Measurements from ENCODE around the gene LHX1. TPM values are rescaled to one million over a fixed set of nuclear protein-coding genes. Genes with fewer than 3 reads are reported as not detected.

Gene LHX1
- total RNA-seq, 2 experiments from 2014 or later, result 0.66 TPM; not detected in 1

GRCh38 chr17:36911001-36911400, 26.3 kb upstream of the LHX1 start:
- CTCF ChIA-PET, result no interaction called here
- H3K9me3 Mint-ChIP-seq (ENCODE audit: low read depth), result no peaks in the 10 kb centered on the region
- peaks cover 28% of the 10 kb centered on the region for H3K27me3 Mint-ChIP-seq
- no peak for DNase-seq
- peaks cover 2% of the 10 kb centered on the region for H3K4me1 Mint-ChIP-seq
- H3K36me3 Mint-ChIP-seq, result no peaks in the 10 kb centered on the region
- no peak overlapping the region for H3K4me3 Mint-ChIP-seq
- ATAC-seq, result no peak
- no peak overlapping the region for H3K27ac Mint-ChIP-seq

- H3K36me3 Mint-ChIP-seq, result no peaks in the 10 kb centered on the region
- H3K9me3 Mint-ChIP-seq (ENCODE audit: low read depth), result no peaks in the 10 kb centered on the region
- no peak for DNase-seq
- no peak for ATAC-seq
- H3K27me3 Mint-ChIP-seq, result peaks cover 18% of the 10 kb centered on the region
- H3K27ac Mint-ChIP-seq, result no peak overlapping the region
- H3K4me1 Mint-ChIP-seq, result peaks cover 2% of the 10 kb centered on the region
- no peak overlapping the region for H3K4me3 Mint-ChIP-seq
- CTCF ChIA-PET, result no interaction called here
Measured at GRCh38 chr17:36913132-36913531, 24.1 kb upstream of the LHX1 start.

- ATAC-seq, result no peak
- Mint-ChIP-seq H3K4me3 (no peak overlapping the region), H3K9me3 (ENCODE audit: low read depth) (no peaks in the 10 kb centered on the region), H3K4me1 (peaks cover 11% of the 10 kb centered on the region), H3K27me3 (peaks cover 27% of the 10 kb centered on the region), H3K27ac (no peak overlapping the region), H3K36me3 (no peaks in the 10 kb centered on the region)
- no peak for DNase-seq
- CTCF ChIA-PET, result interaction anchor here (0.8 kb wide), 1 partner anchor 26 kb away, joined by 3 read pairs; no protein-coding TSS in a partner anchor
Measured at GRCh38 chr17:36918211-36918691, 19.0 kb upstream of the LHX1 start.

GRCh38 chr17:36919407-36919968, 17.8 kb upstream of the LHX1 start:
- H3K4me1 Mint-ChIP-seq, result peaks cover 11% of the 10 kb centered on the region
- CTCF ChIA-PET, result no interaction called here
- H3K27ac Mint-ChIP-seq, result no peak overlapping the region
- no peak overlapping the region for H3K4me3 Mint-ChIP-seq
- no peak for DNase-seq
- ATAC-seq, result no peak
- peaks cover 27% of the 10 kb centered on the region for H3K27me3 Mint-ChIP-seq
- no peaks in the 10 kb centered on the region for H3K9me3 Mint-ChIP-seq (ENCODE audit: low read depth)
- H3K36me3 Mint-ChIP-seq, result no peaks in the 10 kb centered on the region

GRCh38 chr17:36920032-36921005, 17.0 kb upstream of the LHX1 start:
- no peak overlapping the region for H3K27ac Mint-ChIP-seq
- no peak for ATAC-seq

GRCh38 chr17:36921095-36921851, 16.0 kb upstream of the LHX1 start:
- Mint-ChIP-seq H3K4me1 (peaks cover 9% of the 10 kb centered on the region), H3K27me3 (peaks cover 40% of the 10 kb centered on the region), H3K4me3 (no peak overlapping the region), H3K27ac (no peak overlapping the region), H3K36me3 (no peaks in the 10 kb centered on the region), H3K9me3 (ENCODE audit: low read depth) (no peaks in the 10 kb centered on the region)
- ATAC-seq (peak; percentile 72), DNase-seq (peak; percentile 65)
- CTCF ChIA-PET, result no interaction called here

More at GRCh38 chr17:36920032-36921005, 17.0 kb upstream of the LHX1 start:
- Mint-ChIP-seq H3K9me3 (ENCODE audit: low read depth) (no peaks in the 10 kb centered on the region), H3K4me3 (no peak overlapping the region), H3K4me1 (peaks cover 11% of the 10 kb centered on the region), H3K36me3 (no peaks in the 10 kb centered on the region), H3K27me3 (peaks cover 33% of the 10 kb centered on the region)
- no peak for DNase-seq
- CTCF ChIA-PET, result no interaction called here

GRCh38 chr17:36922175-36922574, 15.1 kb upstream of the LHX1 start:
- H3K4me1 Mint-ChIP-seq, result peaks cover 9% of the 10 kb centered on the region
- ATAC-seq (no peak), DNase-seq (no peak)
- no peak overlapping the region for H3K27ac Mint-ChIP-seq
- no peak overlapping the region for H3K4me3 Mint-ChIP-seq
- CTCF ChIA-PET, result interaction anchor here (0.9 kb wide), 1 partner anchor 126 kb away, joined by 3 read pairs; no protein-coding TSS in a partner anchor
- H3K27me3 Mint-ChIP-seq, result peaks cover 46% of the 10 kb centered on the region
- no peaks in the 10 kb centered on the region for H3K9me3 Mint-ChIP-seq (ENCODE audit: low read depth)
- H3K36me3 Mint-ChIP-seq, result no peaks in the 10 kb centered on the region

GRCh38 chr17:36923814-36924221, 13.5 kb upstream of the LHX1 start:
- CTCF ChIA-PET, result interaction anchor here (0.7 kb wide), 1 partner anchor 616 kb away, joined by 3 read pairs; no protein-coding TSS in a partner anchor
- ATAC-seq (no peak), DNase-seq (no peak)
- H3K4me3 Mint-ChIP-seq, result no peak overlapping the region
- peaks cover 56% of the 10 kb centered on the region for H3K27me3 Mint-ChIP-seq
- H3K9me3 Mint-ChIP-seq (ENCODE audit: low read depth), result no peaks in the 10 kb centered on the region
- H3K36me3 Mint-ChIP-seq, result no peaks in the 10 kb centered on the region
- no peak overlapping the region for H3K27ac Mint-ChIP-seq
- H3K4me1 Mint-ChIP-seq, result peaks cover 15% of the 10 kb centered on the region

- Mint-ChIP-seq H3K27ac (no peak overlapping the region), H3K27me3 (peaks cover 63% of the 10 kb centered on the region), H3K4me3 (no peak overlapping the region), H3K4me1 (peaks cover 11% of the 10 kb centered on the region), H3K9me3 (ENCODE audit: low read depth) (no peaks in the 10 kb centered on the region), H3K36me3 (no peaks in the 10 kb centered on the region)
- DNase-seq (no peak), ATAC-seq (no peak)
- CTCF ChIA-PET, result interaction anchor here (0.7 kb wide), 1 partner anchor 96 kb away, joined by 4 read pairs; no protein-coding TSS in a partner anchor
Measured at GRCh38 chr17:36926226-36926625, 11.0 kb upstream of the LHX1 start.

GRCh38 chr17:36926701-36927100, 10.6 kb upstream of the LHX1 start:
- no peaks in the 10 kb centered on the region for H3K36me3 Mint-ChIP-seq
- CTCF ChIA-PET, result interaction anchor here (0.7 kb wide), 1 partner anchor 96 kb away, joined by 4 read pairs; no protein-coding TSS in a partner anchor
- H3K9me3 Mint-ChIP-seq (ENCODE audit: low read depth), result no peaks in the 10 kb centered on the region
- no peak for DNase-seq
- H3K27me3 Mint-ChIP-seq, result peaks cover 63% of the 10 kb centered on the region
- no peak overlapping the region for H3K4me3 Mint-ChIP-seq
- H3K27ac Mint-ChIP-seq, result no peak overlapping the region
- ATAC-seq, result no peak
- peaks cover 7% of the 10 kb centered on the region for H3K4me1 Mint-ChIP-seq

- Mint-ChIP-seq H3K27me3 (peaks cover 82% of the 10 kb centered on the region), H3K9me3 (ENCODE audit: low read depth) (no peaks in the 10 kb centered on the region), H3K4me1 (peaks cover 20% of the 10 kb centered on the region), H3K4me3 (no peak overlapping the region), H3K36me3 (peaks cover 2% of the 10 kb centered on the region), H3K27ac (no peak overlapping the region)
- CTCF ChIA-PET, result no interaction called here
- ATAC-seq, result no peak
- no peak for DNase-seq
Measured at GRCh38 chr17:36928471-36929345, 8.6 kb upstream of the LHX1 start.

- Mint-ChIP-seq H3K9me3 (ENCODE audit: low read depth) (no peaks in the 10 kb centered on the region), H3K4me3 (no peak overlapping the region), H3K27ac (no peak overlapping the region), H3K27me3 (peaks cover 89% of the 10 kb centered on the region), H3K36me3 (peaks cover 2% of the 10 kb centered on the region), H3K4me1 (peaks cover 26% of the 10 kb centered on the region)
- CTCF ChIA-PET, result no interaction called here
- ATAC-seq (no peak), DNase-seq (no peak)
Measured at GRCh38 chr17:36929851-36930582, 7.3 kb upstream of the LHX1 start.
